Astrocyte of the cerebellum (primary cell): ENCODE measurements around the gene NRN1L.

Source experiments
- DNase-seq: peaks from one replicate; pipeline ENCODE4 v3.0.0-alpha.2; 2011; ENCODE audit warnings: low read depth
- H3K4me3 ChIP-seq: 2 replicates; pipeline ENCODE4 v1.5.1; 2011; ENCODE audit warnings: mild to moderate bottlenecking, low read depth, low read length, moderate library complexity
- CTCF ChIP-seq: IDR thresholded peaks from 2 replicates; pipeline ENCODE4 v1.5.1; 2012; ENCODE audit warnings: low read length, low read depth, moderate library complexity, mild to moderate bottlenecking; ENCODE audit errors: missing control alignments
- in situ Hi-C: cut with HindIII; loops from 2 replicates; pipeline ENCODE4 v1.10.0; 2017; ENCODE audit warnings: low sequenced_read_pairs

NRN1L gene

DNA sequence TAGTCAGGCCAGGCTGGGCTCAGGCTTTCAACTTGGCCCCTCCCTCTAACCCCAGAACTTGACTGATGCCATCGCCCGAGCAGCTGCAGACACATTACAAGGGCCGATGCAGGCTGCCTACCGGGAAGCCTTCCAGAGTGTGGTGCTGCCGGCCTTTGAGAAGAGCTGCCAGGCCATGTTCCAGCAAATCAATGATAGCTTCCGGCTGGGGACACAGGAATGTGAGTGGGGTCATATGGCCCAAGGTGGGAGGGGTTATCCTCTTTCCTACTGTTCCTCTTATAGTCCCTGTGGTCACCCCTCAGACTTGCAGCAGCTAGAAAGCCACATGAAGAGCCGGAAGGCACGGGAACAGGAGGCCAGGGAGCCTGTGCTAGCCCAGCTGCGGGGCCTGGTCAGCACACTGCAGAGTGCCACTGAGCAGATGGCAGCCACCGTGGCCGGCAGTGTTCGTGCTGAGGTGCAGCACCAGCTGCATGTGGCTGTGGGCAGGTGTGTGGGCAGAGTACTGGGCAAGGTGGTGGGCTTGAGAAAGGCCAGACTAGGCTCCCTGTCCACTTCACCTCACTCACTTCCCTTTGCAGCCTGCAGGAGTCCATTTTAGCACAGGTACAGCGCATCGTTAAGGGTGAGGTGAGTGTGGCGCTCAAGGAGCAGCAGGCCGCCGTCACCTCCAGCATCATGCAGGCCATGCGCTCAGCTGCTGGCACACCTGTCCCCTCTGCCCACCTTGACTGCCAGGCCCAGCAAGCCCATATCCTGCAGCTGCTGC lies 2.1 kb upstream of the NRN1L start:
- in situ Hi-C loops: no loop called here
- DNase-seq: no peak
- H3K4me3 ChIP-seq: no peak overlapping the region
- TF ChIP-seq CTCF: no peak

DNA sequence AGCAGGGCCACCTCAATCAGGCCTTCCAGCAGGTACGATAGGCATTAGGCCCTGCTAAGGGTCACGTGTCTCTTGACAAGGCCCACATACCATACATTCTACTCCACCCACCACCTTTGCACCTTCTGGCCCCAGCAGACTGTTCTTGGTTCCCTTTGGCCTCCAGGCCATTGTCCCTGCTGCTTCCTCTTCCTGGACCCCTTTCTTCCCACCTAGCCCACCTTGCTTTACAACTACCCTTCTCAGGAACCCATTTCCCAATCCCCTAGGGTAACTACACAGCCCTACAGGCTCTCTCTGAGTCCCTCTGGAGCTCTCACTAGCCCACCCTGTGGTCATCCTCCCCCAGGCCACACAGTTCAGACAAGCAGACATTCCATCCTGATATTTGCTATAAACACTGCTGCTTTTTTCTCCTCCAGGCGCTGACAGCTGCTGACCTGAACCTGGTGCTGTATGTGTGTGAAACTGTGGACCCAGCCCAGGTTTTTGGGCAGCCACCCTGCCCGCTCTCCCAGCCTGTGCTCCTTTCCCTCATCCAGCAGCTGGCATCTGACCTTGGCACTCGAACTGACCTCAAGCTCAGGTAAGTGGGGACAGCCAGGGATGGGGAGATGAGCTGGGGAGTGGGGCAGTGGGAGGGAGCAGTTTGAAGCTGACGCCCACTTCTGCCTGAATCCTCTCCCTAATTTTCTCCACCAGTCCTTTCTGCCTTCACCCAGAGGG lies 1.4 kb upstream of the NRN1L start:
- in situ Hi-C loops: no loop called here
- H3K4me3 ChIP-seq: no peak overlapping the region
- TF ChIP-seq CTCF: no peak
- DNase-seq: no peak

DNA sequence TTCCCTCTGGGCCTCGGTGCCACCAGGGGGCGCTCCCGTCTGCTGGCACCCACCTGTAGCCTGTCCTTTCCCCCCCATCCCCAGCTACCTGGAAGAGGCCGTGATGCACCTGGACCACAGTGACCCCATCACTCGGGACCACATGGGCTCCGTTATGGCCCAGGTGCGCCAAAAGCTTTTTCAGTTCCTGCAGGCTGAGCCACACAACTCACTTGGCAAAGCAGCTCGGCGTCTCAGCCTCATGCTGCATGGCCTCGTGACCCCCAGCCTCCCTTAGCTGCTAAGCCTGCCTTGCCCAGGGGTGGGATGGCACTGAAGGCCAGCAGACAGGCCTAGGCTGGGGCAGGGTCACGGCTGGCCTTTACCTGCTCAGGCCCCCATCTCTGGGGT lies 818 bp upstream of the NRN1L start:
- H3K4me3 ChIP-seq: no peak overlapping the region
- peak; percentile 90 for TF ChIP-seq CTCF
- in situ Hi-C loops: no loop called here
- no peak for DNase-seq

DNA sequence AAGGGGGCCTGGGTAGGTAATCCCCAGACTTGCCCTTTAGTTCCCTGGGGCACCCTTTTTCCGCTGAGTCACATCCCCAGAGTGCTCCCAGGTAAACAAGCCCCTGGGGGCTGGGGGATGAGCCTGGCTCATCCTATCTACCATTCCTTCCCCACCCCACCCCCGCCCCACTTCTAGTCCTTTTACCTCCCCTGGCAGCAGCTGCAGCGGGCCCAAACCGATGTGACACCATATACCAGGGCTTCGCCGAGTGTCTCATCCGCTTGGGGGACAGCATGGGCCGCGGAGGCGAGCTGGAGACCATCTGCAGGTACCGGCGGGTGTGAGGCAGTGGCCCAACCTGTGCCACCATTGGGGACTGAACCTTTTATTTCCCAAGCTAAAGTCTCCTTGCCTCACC lies 860 bp downstream of the NRN1L start:
- in situ Hi-C loops: no loop called here
- DNase-seq: no peak
- TF ChIP-seq CTCF: no peak
- H3K4me3 ChIP-seq: no peak overlapping the region

DNA sequence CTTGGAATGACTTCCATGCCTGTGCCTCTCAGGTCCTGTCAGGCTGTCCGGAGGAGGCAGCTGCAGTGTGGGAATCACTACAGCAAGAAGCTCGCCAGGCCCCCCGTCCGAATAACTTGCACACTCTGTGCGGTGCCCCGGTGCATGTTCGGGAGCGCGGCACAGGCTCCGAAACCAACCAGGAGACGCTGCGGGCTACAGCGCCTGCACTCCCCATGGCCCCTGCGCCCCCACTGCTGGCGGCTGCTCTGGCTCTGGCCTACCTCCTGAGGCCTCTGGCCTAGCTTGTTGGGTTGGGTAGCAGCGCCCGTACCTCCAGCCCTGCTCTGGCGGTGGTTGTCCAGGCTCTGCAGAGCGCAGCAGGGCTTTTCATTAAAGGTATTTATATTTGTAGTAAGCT lies 1.3 kb downstream of the NRN1L start:
- no peak overlapping the region for H3K4me3 ChIP-seq
- DNase-seq: no peak
- in situ Hi-C loops: no loop called here
- no peak for TF ChIP-seq CTCF

GRCh38 chr16:67886387-67886786 lies 1.7 kb downstream of the NRN1L start:
- H3K4me3 ChIP-seq: no peak overlapping the region
- DNase-seq: no peak
- in situ Hi-C loops: no loop called here
- no peak for TF ChIP-seq CTCF
